ENCODE results near the gene HEMGN. TPM values are rescaled to one million over a fixed set of nuclear protein-coding genes. Genes with fewer than 3 reads are reported as not detected.

HEMGN gene
- total RNA-seq, 1 donor from 2014 or later, result not detected

- Histone ChIP-seq H3K36me3 (ENCODE audit: control insufficient read depth, insufficient read depth, low read length) (no peaks in the 10 kb centered on the region), H3K4me3 (ENCODE audit: low read depth, low read length) (no peak overlapping the region), H3K27me3 (ENCODE audit: control insufficient read depth, insufficient read depth, low read length) (no peaks in the 10 kb centered on the region)
- no peak for DNase-seq (ENCODE audit: low read depth)
- peak; percentile 80 for TF ChIP-seq CTCF (IDR thresholded peaks at IDR 0.05; ENCODE audit: insufficient read depth, low read length, poor library complexity, severe bottlenecking)
Measured at GRCh38 chr9:97900738-97901565, 37.0 kb downstream of the HEMGN start.

- no peak for TF ChIP-seq CTCF (IDR thresholded peaks at IDR 0.05; ENCODE audit: insufficient read depth, low read length, poor library complexity, severe bottlenecking)
- Histone ChIP-seq H3K36me3 (ENCODE audit: control insufficient read depth, insufficient read depth, low read length) (no peaks in the 10 kb centered on the region), H3K27me3 (ENCODE audit: control insufficient read depth, insufficient read depth, low read length) (no peaks in the 10 kb centered on the region), H3K4me3 (ENCODE audit: low read depth, low read length) (no peak overlapping the region)
- no peak for DNase-seq (ENCODE audit: low read depth)
Measured at GRCh38 chr9:97900103-97900737, 37.8 kb downstream of the HEMGN start.

GRCh38 chr9:97895695-97896332 lies 42.2 kb downstream of the HEMGN start:
- no peaks in the 10 kb centered on the region for H3K36me3 ChIP-seq (ENCODE audit: control insufficient read depth, insufficient read depth, low read length)
- TF ChIP-seq CTCF (IDR thresholded peaks at IDR 0.05; ENCODE audit: insufficient read depth, low read length, poor library complexity, severe bottlenecking), result no peak
- DNase-seq (ENCODE audit: low read depth), result no peak
- no peaks in the 10 kb centered on the region for H3K27me3 ChIP-seq (ENCODE audit: control insufficient read depth, insufficient read depth, low read length)
- H3K4me3 ChIP-seq (ENCODE audit: low read depth, low read length), result no peak overlapping the region

- H3K36me3 ChIP-seq (ENCODE audit: control insufficient read depth, insufficient read depth, low read length), result no peaks in the 10 kb centered on the region
- DNase-seq (ENCODE audit: low read depth), result no peak
- no peak for TF ChIP-seq CTCF (IDR thresholded peaks at IDR 0.05; ENCODE audit: insufficient read depth, low read length, poor library complexity, severe bottlenecking)
- no peak overlapping the region for H3K4me3 ChIP-seq (ENCODE audit: low read depth, low read length)
- no peaks in the 10 kb centered on the region for H3K27me3 ChIP-seq (ENCODE audit: control insufficient read depth, insufficient read depth, low read length)
Measured at GRCh38 chr9:97895211-97895610, 42.8 kb downstream of the HEMGN start.

- Histone ChIP-seq H3K36me3 (ENCODE audit: control insufficient read depth, insufficient read depth, low read length) (no peaks in the 10 kb centered on the region), H3K27me3 (ENCODE audit: control insufficient read depth, insufficient read depth, low read length) (no peaks in the 10 kb centered on the region), H3K4me3 (ENCODE audit: low read depth, low read length) (no peak overlapping the region)
- DNase-seq (ENCODE audit: low read depth), result no peak
- no peak for TF ChIP-seq CTCF (IDR thresholded peaks at IDR 0.05; ENCODE audit: insufficient read depth, low read length, poor library complexity, severe bottlenecking)
Measured at GRCh38 chr9:97892421-97892820, 45.6 kb downstream of the HEMGN start.
